ENCODE data around the gene TBXA2R.

TBXA2R gene

GRCh38 chr19:3575949-3576673 is 30.6 kb downstream of the TBXA2R start:
- FAIRE-seq, result no peak

GRCh38 chr19:3575260-3575741 is 31.4 kb downstream of the TBXA2R start:
- FAIRE-seq, result no peak
- no peak for DNase-seq (ENCODE audit: insufficient read length, low spot score)
- peak; percentile 73 for TF ChIP-seq CTCF (IDR thresholded peaks at IDR 0.05; ENCODE audit: insufficient read depth, missing control alignments)

More at GRCh38 chr19:3575949-3576673, 30.6 kb downstream of the TBXA2R start:
- no peak for TF ChIP-seq CTCF (IDR thresholded peaks at IDR 0.05; ENCODE audit: insufficient read depth, missing control alignments)
- DNase-seq (ENCODE audit: insufficient read length, low spot score), result no peak

GRCh38 chr19:3573858-3574637 is 32.6 kb downstream of the TBXA2R start:
- TF ChIP-seq CTCF (IDR thresholded peaks at IDR 0.05; ENCODE audit: insufficient read depth, missing control alignments), result no peak
- peak; percentile 62 for DNase-seq (ENCODE audit: insufficient read length, low spot score)
- no peak for FAIRE-seq

DNA sequence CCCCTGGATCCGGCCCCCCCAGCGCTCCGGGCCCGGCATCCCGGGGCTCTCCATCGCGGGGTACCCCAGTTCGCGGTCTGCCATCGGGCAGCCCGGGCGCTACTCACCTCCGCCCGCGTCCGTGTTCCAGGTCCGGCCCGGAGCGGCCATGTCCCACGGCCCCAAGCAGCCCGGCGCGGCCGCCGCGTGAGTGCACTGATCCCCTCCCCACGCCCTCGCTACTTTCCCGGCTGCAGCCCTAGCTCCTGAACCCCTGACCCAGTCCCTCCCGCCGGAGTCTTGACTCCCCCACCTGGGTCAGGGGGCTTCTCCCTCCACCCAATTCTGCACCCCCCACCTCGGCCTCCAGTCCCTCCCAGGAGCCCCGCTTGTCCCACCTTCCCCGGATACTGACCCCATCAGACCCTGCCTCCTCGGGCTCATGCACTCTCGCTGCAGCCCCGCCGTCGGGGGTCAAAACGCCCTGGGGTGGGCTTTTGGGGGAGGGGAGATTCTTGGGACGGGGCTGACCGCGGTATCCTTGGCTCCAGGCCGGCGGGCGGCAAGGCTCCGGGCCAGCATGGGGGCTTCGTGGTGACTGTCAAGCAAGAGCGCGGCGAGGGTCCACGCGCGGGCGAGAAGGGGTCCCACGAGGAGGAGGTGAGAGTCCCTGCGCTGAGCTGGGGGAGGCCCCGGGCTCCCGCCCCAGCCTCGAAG is 33.4 kb downstream of the TBXA2R start:
- DNase-seq (ENCODE audit: insufficient read length, low spot score) (no peak), FAIRE-seq (no peak)
- TF ChIP-seq CTCF (IDR thresholded peaks at IDR 0.05; ENCODE audit: insufficient read depth, missing control alignments), result no peak

GRCh38 chr19:3572855-3573161 is 33.9 kb downstream of the TBXA2R start, which contains the start of gene HMG20B:
Gene HMG20B (plus strand): TSS chr19:3572944. CDS start chr19:3573310, 366 bp downstream.
- TF ChIP-seq CTCF (IDR thresholded peaks at IDR 0.05; ENCODE audit: insufficient read depth, missing control alignments), result no peak
- FAIRE-seq (no peak), DNase-seq (ENCODE audit: insufficient read length, low spot score) (no peak)

- TF ChIP-seq CTCF (IDR thresholded peaks at IDR 0.05; ENCODE audit: insufficient read depth, missing control alignments), result no peak
- FAIRE-seq (no peak), DNase-seq (ENCODE audit: insufficient read length, low spot score) (peak; percentile 93)
Measured at GRCh38 chr19:3572132-3572854, 34.4 kb downstream of the TBXA2R start.

Measured in D721Med (cell line).